PC-3 (cell line): ENCODE measurements around the gene TP53AIP1. TPM values are rescaled to one million over a fixed set of nuclear protein-coding genes. Genes with fewer than 3 reads are reported as not detected.

Source experiments
- ATAC-seq: fragments of 200-7000 bp; cut with Tn5 transposase; 2 replicates; pipeline ENCODE4 v1.9.1; 2020; ENCODE audit warnings: mild to moderate bottlenecking, moderate library complexity
- BruUV-seq: library from RNA; stranded (reverse); fragments of 400-500 nt; replicated peaks from 2 replicates; lab custom pipeline; 2021; lab: Mats Ljungman, UMichigan
- CTCF ChIA-PET: fragments of 300-600 bp; sonication (Branson Sonifier 250); formaldehyde crosslinking; loops from one replicate; lab custom pipeline; 2022; ENCODE audit warnings: antibody characterized with exemption; lab: Charles Lee
- POLR2A ChIA-PET: fragments of 300-600 bp; sonication (Branson Sonifier 250); formaldehyde crosslinking; loops from one replicate; lab custom pipeline; 2022; ENCODE audit warnings: antibody characterized with exemption; ENCODE audit not compliant: unreplicated experiment; lab: Charles Lee
- DNase-seq: peaks from one replicate; pipeline ENCODE4 v3.0.0-alpha.2; 2015
- H2AFZ ChIP-seq: fragments of 300-600 bp; sonication (generic); 2 replicates; pipeline ENCODE4 v1.6.0; 2016; ENCODE audit warnings: antibody characterized with exemption, low read length
- H3F3A ChIP-seq: fragments of 300-600 bp; sonication (generic); one replicate; pipeline ENCODE4 v1.6.0; 2017; ENCODE audit warnings: antibody characterized with exemption, low read length, control low read depth, mild to moderate bottlenecking; ENCODE audit not compliant: unreplicated experiment
- H3K27ac ChIP-seq: fragments of 300-600 bp; sonication (generic); 2 replicates; pipeline ENCODE4 v1.5.1; 2016; ENCODE audit warnings: mild to moderate bottlenecking, low read length
- H3K27me3 ChIP-seq: fragments of 300-600 bp; sonication (generic); 2 replicates; pipeline ENCODE4 v1.6.1; 2016; ENCODE audit warnings: low read length, mixed read lengths
- H3K36me3 ChIP-seq: fragments of 300-600 bp; sonication (generic); 2 replicates; pipeline ENCODE4 v1.6.1; 2016; ENCODE audit warnings: low read depth, mixed run types, low read length, mixed read lengths
- H3K4me1 ChIP-seq: fragments of 300-600 bp; sonication (generic); 2 replicates; pipeline ENCODE4 v1.5.1; 2016; ENCODE audit warnings: low read length; ENCODE audit not compliant: insufficient read depth
- H3K4me2 ChIP-seq: fragments of 300-600 bp; sonication (generic); 2 replicates; pipeline ENCODE4 v1.6.0; 2016; ENCODE audit warnings: low read length
- H3K4me3 ChIP-seq: fragments of 300-600 bp; sonication (generic); 2 replicates; pipeline ENCODE4 v1.5.1; 2016; ENCODE audit warnings: mild to moderate bottlenecking, low read length, mixed read lengths
- H3K79me2 ChIP-seq: fragments of 300-600 bp; sonication (generic); 2 replicates; pipeline ENCODE4 v1.6.1; 2017; ENCODE audit warnings: low read length, mixed read lengths
- H3K9ac ChIP-seq: fragments of 300-600 bp; sonication (generic); 2 replicates; pipeline ENCODE4 v1.6.0; 2016; ENCODE audit warnings: mild to moderate bottlenecking, low read length
- H3K9me2 ChIP-seq: fragments of 300-600 bp; sonication (generic); replicated peaks from 2 replicates; pipeline ENCODE4 v1.6.1; 2016; ENCODE audit warnings: mixed run types, low read length, mixed read lengths
- H3K9me3 ChIP-seq: fragments of 300-600 bp; sonication (generic); 2 replicates; pipeline ENCODE4 v1.6.1; 2016; ENCODE audit warnings: low read length, mixed read lengths
- H4K20me1 ChIP-seq: fragments of 300-600 bp; sonication (generic); 2 replicates; pipeline ENCODE4 v1.6.1; 2016; ENCODE audit warnings: low read length, mixed read lengths
- CTCF ChIP-seq: fragments of 300-600 bp; sonication (generic); conservative IDR thresholded peaks from 2 replicates; pipeline ENCODE4 v1.5.1; 2017; ENCODE audit warnings: antibody characterized with exemption, low read depth, mild to moderate bottlenecking, low read length
- EZH2 ChIP-seq: fragments of 300-600 bp; sonication (generic); IDR thresholded peaks from one replicate; pipeline ENCODE4 v1.6.1; 2017; ENCODE audit warnings: antibody characterized with exemption, mild to moderate bottlenecking, low read length; ENCODE audit not compliant: unreplicated experiment
- EZH2phosphoT487 ChIP-seq: fragments of 300-600 bp; sonication (generic); IDR thresholded peaks from 2 replicates; pipeline ENCODE4 v1.6.1; 2018; ENCODE audit warnings: mild to moderate bottlenecking, antibody characterized with exemption, low read length, borderline replicate concordance
- intact Hi-C: fragments of 100-400 bp; cut with micrococcal nuclease; formaldehyde crosslinking; loops from 2 replicates; pipeline ENCODE4 v1.9.0; 2023
- total RNA-seq: library from RNA; depleted of rRNA; stranded (reverse); fragments of >200 nt; gene quantifications from 2 replicates; pipeline ENCODE4 v1.2.3, GENCODE V29; 2014

Gene TP53AIP1
- total RNA-seq, 1 experiment from 2014 or later: 0.58 TPM

- CTCF ChIA-PET: no interaction called here
- no TSS peak for BruUV-seq
- Histone ChIP-seq H3K4me3 (no peak overlapping the region), H3K9me2 (no peaks in the 10 kb centered on the region), H3K27ac (no peak overlapping the region), H3K4me2 (no peak overlapping the region), H3K9ac (no peak overlapping the region), H2AFZ (no peak overlapping the region), H3F3A (no peaks in the 10 kb centered on the region), H3K27me3 (peaks cover 23% of the 10 kb centered on the region), H3K79me2 (no peaks in the 10 kb centered on the region), H3K9me3 (no peaks in the 10 kb centered on the region), H3K4me1 (no peaks in the 10 kb centered on the region), H4K20me1 (no peaks in the 10 kb centered on the region), H3K36me3 (no peaks in the 10 kb centered on the region)
- no peak for ATAC-seq
- TF ChIP-seq EZH2 (no peak), EZH2phosphoT487 (no peak), CTCF (no peak)
- intact Hi-C loops: no loop called here
- no peak for DNase-seq
- POLR2A ChIA-PET: no interaction called here
These were observed 27.5 kb downstream of the TP53AIP1 start for GRCh38 chr11:128915149-128915521.

- no peak overlapping the region for H3K4me3 ChIP-seq
- no peaks in the 10 kb centered on the region for H3K9me2 ChIP-seq
- POLR2A ChIA-PET: no interaction called here
- BruUV-seq: no TSS peak
- H2AFZ ChIP-seq: no peak overlapping the region
- no peaks in the 10 kb centered on the region for H3F3A ChIP-seq
- intact Hi-C loops: no loop called here
- CTCF ChIA-PET: no interaction called here
- H3K27me3 ChIP-seq: peaks cover 18% of the 10 kb centered on the region
- no peaks in the 10 kb centered on the region for H3K9me3 ChIP-seq
- ATAC-seq: no peak
- H3K36me3 ChIP-seq: no peaks in the 10 kb centered on the region
- H3K4me1 ChIP-seq: no peaks in the 10 kb centered on the region
- no peak overlapping the region for H3K27ac ChIP-seq
- H4K20me1 ChIP-seq: no peaks in the 10 kb centered on the region
- H3K9ac ChIP-seq: no peak overlapping the region
- H3K79me2 ChIP-seq: no peaks in the 10 kb centered on the region
- no peak overlapping the region for H3K4me2 ChIP-seq
- DNase-seq: no peak
- TF ChIP-seq EZH2phosphoT487 (no peak), EZH2 (no peak), CTCF (no peak)
These were observed 28.2 kb downstream of the TP53AIP1 start for GRCh38 chr11:128914216-128915148.

GRCh38 chr11:128913806-128914205 lies 28.9 kb downstream of the TP53AIP1 start:
- ChIA-PET CTCF (no interaction called here), POLR2A (no interaction called here)
- Histone ChIP-seq H2AFZ (no peak overlapping the region), H3K9me3 (no peaks in the 10 kb centered on the region), H3F3A (no peaks in the 10 kb centered on the region), H3K4me1 (peaks cover under 1% of the 10 kb centered on the region; the same call in 1 of the 2 replicates), H3K27ac (no peak overlapping the region), H3K9ac (no peak overlapping the region), H3K4me3 (no peak overlapping the region), H3K4me2 (no peak overlapping the region), H4K20me1 (no peaks in the 10 kb centered on the region), H3K27me3 (peaks cover 18% of the 10 kb centered on the region), H3K79me2 (no peaks in the 10 kb centered on the region), H3K9me2 (no peaks in the 10 kb centered on the region), H3K36me3 (no peaks in the 10 kb centered on the region)
- intact Hi-C loops: no loop called here
- no peak for TF ChIP-seq EZH2
- no peak for TF ChIP-seq EZH2phosphoT487
- TF ChIP-seq CTCF: no peak
- BruUV-seq: no TSS peak
- DNase-seq: no peak
- ATAC-seq: no peak
